ENCODE data around the gene MAD1L1. TPM values are rescaled to one million over a fixed set of nuclear protein-coding genes. Genes with fewer than 3 reads are reported as not detected.
A peak's percentile ranks its signal among the peaks of the same experiment; 100 is the strongest.

The MAD1L1 gene
- total RNA-seq, 2 donors from 2014 or later, result 81.3 to 115 TPM

GRCh38 chr7:1900847-1901246 lies 331.9 kb downstream of the MAD1L1 start:
- DNase-seq, result no peak
- no peak for ATAC-seq
- H3K9me3 ChIP-seq (ENCODE audit: control insufficient read depth, low read length, poor library complexity, severe bottlenecking), result no peaks in the 10 kb centered on the region
- no peaks in the 10 kb centered on the region for H3K36me3 Mint-ChIP-seq (ENCODE audit: low read depth)
- peaks cover 5% of the 10 kb centered on the region for H3K4me1 Mint-ChIP-seq
- H3K4me3 Mint-ChIP-seq, result no peak overlapping the region
- H3K27me3 Mint-ChIP-seq, result no peaks in the 10 kb centered on the region
- no peak overlapping the region for H3K27ac Mint-ChIP-seq

DNA sequence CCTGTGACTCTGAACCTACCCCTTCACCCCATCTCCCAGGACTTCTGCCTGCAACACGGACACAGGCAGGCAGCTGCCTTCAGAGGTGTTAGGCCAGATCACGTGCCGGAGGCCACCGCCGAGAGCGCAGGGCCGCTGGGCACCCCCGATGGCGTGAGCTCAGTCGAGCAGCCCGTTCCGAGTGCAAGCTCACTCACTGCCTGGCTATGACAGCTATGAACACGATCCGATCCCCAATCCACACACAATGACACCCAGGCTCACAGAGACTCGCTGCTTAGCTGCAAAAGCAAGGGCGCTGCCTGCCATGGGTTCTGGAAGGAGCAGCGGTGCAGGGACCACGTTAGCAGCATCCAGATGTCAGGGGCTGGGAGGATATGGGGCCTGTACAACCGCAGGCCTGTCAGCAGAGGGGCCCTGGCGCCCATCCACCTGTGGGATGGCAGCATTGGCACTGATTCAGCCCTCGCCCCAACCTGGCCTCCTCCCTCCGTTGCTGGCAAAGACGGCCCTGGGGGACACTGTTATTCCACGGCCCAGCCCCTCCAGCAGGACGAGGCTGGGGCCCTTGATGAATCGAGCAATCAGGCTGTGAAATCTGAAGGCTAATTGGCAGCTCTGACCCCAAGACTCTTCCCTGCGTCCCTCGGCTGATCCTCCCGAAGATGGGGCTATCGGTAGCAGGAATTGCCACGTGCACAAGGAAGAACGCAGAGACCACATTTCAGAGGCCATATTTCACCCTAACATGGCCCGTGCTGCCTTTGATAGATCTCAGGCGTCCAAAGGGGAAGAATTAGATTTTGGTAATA lies 332.6 kb downstream of the MAD1L1 start:
- H3K27ac Mint-ChIP-seq, result peak overlapping the region; percentile 45
- H3K9me3 ChIP-seq (ENCODE audit: control insufficient read depth, low read length, poor library complexity, severe bottlenecking), result no peaks in the 10 kb centered on the region
- H3K4me1 Mint-ChIP-seq, result peaks cover 5% of the 10 kb centered on the region
- no peaks in the 10 kb centered on the region for H3K27me3 Mint-ChIP-seq
- no peak for DNase-seq
- H3K36me3 Mint-ChIP-seq (ENCODE audit: low read depth), result no peaks in the 10 kb centered on the region
- no peak overlapping the region for H3K4me3 Mint-ChIP-seq
- ATAC-seq, result no peak

DNA sequence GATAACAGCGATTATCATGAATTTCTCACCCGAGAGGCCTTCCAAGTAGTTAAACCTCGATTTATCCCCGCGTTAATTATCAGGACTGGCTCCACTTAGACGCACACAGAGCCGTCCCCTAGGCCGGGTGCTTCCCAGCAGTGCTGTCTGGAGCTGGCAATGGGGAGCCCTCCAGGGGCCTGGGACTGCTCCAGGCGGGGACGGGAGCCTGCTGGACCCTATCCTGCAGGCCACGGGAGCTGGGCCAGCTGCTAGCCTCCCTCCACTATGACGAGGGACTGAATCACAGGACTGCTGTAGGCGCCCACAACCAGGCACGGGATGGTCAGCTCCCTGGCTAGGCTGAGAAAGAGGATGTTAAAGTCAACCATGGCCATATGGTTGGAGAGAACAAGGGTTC lies 333.5 kb downstream of the MAD1L1 start:
- H3K27me3 Mint-ChIP-seq, result no peaks in the 10 kb centered on the region
- H3K4me3 Mint-ChIP-seq, result no peak overlapping the region
- DNase-seq (no peak), ATAC-seq (no peak)
- H3K4me1 Mint-ChIP-seq, result peaks cover 8% of the 10 kb centered on the region
- H3K27ac Mint-ChIP-seq, result no peak overlapping the region
- H3K36me3 Mint-ChIP-seq (ENCODE audit: low read depth), result no peaks in the 10 kb centered on the region
- no peaks in the 10 kb centered on the region for H3K9me3 ChIP-seq (ENCODE audit: control insufficient read depth, low read length, poor library complexity, severe bottlenecking)

DNA sequence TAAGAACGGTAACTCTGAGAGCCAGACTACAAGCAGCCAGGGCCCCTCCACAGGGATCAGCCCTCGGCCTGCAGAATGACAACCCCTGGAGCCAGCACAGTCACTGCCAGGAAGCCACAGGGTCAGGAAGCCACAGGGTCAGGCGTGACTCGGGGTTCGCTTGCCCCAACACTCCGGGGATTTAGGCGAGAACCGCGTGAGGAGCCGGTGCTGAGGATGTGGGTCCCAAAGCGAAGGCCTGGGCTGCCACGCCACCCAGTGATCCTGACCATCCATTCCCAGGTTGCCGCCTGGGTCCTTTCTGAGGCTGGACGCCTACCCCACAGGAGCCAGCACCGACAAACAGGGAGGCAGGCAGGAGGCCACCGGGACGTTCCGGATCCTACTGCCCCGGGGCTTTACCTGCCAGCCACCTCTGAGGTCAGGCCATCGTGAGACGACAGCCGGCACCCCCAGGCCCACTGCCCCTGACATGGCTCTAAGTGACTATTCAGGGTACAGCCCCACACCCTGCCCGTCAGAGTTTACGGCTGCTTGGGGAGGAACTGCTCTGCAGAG lies 334.0 kb downstream of the MAD1L1 start:
- DNase-seq, result no peak
- Mint-ChIP-seq H3K27ac (no peak overlapping the region), H3K4me1 (peaks cover 8% of the 10 kb centered on the region), H3K4me3 (no peak overlapping the region), H3K27me3 (no peaks in the 10 kb centered on the region), H3K36me3 (ENCODE audit: low read depth) (no peaks in the 10 kb centered on the region)
- ATAC-seq, result no peak
- no peaks in the 10 kb centered on the region for H3K9me3 ChIP-seq (ENCODE audit: control insufficient read depth, low read length, poor library complexity, severe bottlenecking)

GRCh38 chr7:1897861-1898627 lies 334.7 kb downstream of the MAD1L1 start:
- H3K36me3 Mint-ChIP-seq (ENCODE audit: low read depth), result no peaks in the 10 kb centered on the region
- ATAC-seq (no peak), DNase-seq (no peak)
- H3K9me3 ChIP-seq (ENCODE audit: control insufficient read depth, low read length, poor library complexity, severe bottlenecking), result no peaks in the 10 kb centered on the region
- H3K4me1 Mint-ChIP-seq, result peaks cover 8% of the 10 kb centered on the region
- no peaks in the 10 kb centered on the region for H3K27me3 Mint-ChIP-seq
- no peak overlapping the region for H3K27ac Mint-ChIP-seq
- H3K4me3 Mint-ChIP-seq, result no peak overlapping the region

DNA sequence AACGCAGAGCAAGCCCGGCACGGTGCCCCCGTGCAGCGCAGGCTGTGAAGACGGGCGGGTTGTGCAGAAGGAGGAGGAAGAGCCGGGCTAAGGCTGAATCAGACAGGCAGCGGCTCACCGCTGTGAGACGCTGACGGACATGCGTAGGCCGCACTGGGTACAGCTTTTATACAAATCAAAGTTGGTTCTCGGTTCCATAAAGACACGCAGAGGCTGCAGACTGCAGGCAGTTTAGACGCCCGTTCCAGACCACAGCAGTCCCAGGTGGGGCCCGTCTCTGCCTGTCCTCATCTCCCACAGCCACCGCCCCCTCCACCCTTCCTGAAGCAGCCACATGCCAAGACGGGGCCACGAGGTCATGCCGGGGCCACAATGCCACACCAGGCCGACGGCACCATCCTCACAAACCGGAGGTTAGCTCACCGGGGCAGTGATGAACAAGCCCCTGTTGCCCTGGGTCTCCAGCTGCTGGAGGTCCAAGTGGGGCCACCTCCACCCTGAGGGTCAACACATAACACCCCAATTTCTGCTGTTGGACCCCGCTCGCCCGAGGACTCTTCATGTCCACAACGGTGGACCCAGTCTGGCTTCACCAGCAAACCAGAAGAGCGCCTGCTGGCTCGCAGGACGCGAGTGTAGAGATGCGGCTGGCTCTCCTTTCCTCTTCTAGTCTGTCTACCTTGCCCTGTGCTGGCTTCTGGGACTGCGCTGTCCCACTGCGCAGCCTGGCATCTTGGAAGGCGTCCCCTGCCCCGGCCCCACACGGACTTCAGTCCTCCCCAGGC lies 335.5 kb downstream of the MAD1L1 start:
- peaks cover 8% of the 10 kb centered on the region for H3K4me1 Mint-ChIP-seq
- ATAC-seq (no peak), DNase-seq (no peak)
- H3K36me3 Mint-ChIP-seq (ENCODE audit: low read depth), result no peaks in the 10 kb centered on the region
- H3K27me3 Mint-ChIP-seq, result no peaks in the 10 kb centered on the region
- H3K4me3 Mint-ChIP-seq, result no peak overlapping the region
- no peak overlapping the region for H3K27ac Mint-ChIP-seq
- no peaks in the 10 kb centered on the region for H3K9me3 ChIP-seq (ENCODE audit: control insufficient read depth, low read length, poor library complexity, severe bottlenecking)

- H3K9me3 ChIP-seq (ENCODE audit: control insufficient read depth, low read length, poor library complexity, severe bottlenecking), result no peaks in the 10 kb centered on the region
- ATAC-seq (no peak), DNase-seq (no peak)
- Mint-ChIP-seq H3K4me1 (peaks cover 10% of the 10 kb centered on the region), H3K27me3 (no peaks in the 10 kb centered on the region), H3K27ac (no peak overlapping the region), H3K36me3 (ENCODE audit: low read depth) (no peaks in the 10 kb centered on the region), H3K4me3 (no peak overlapping the region)
These were observed 336.9 kb downstream of the MAD1L1 start for GRCh38 chr7:1895664-1896515.

GRCh38 chr7:1894906-1895663 lies 337.7 kb downstream of the MAD1L1 start:
- Mint-ChIP-seq H3K27me3 (no peaks in the 10 kb centered on the region), H3K4me3 (no peak overlapping the region), H3K27ac (no peak overlapping the region), H3K36me3 (ENCODE audit: low read depth) (no peaks in the 10 kb centered on the region), H3K4me1 (peaks cover 12% of the 10 kb centered on the region)
- no peaks in the 10 kb centered on the region for H3K9me3 ChIP-seq (ENCODE audit: control insufficient read depth, low read length, poor library complexity, severe bottlenecking)
- no peak for ATAC-seq
- no peak for DNase-seq

GRCh38 chr7:1894313-1894900 lies 338.3 kb downstream of the MAD1L1 start:
- ATAC-seq, result no peak

DNA sequence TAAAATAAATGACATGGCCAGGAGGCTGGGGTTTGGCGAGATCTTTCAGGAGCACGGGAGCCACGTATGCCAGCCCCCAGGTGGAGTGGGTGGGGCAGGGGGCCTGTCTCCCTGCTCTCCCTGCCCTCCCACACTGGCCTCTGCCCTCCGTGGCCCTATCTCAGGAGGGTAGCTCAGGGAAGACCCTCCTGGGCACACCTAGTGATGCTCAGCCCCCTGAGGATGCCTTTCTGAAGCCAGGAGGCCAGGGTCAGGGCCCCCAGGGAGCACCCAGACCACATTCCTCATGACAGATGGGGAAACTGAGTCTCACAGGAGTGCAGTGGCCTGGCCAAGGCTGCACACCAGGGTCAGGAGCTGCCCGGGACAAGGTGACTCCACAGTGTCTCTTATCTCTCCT lies 339.3 kb downstream of the MAD1L1 start:
- Mint-ChIP-seq H3K4me3 (peak overlapping the region; percentile 39), H3K27me3 (no peaks in the 10 kb centered on the region), H3K36me3 (ENCODE audit: low read depth) (no peaks in the 10 kb centered on the region), H3K27ac (no peak overlapping the region), H3K4me1 (peaks cover 14% of the 10 kb centered on the region)
- DNase-seq, result no peak
- ATAC-seq, result no peak
- no peaks in the 10 kb centered on the region for H3K9me3 ChIP-seq (ENCODE audit: control insufficient read depth, low read length, poor library complexity, severe bottlenecking)

More at GRCh38 chr7:1894313-1894900, 338.3 kb downstream of the MAD1L1 start:
- no peaks in the 10 kb centered on the region for H3K36me3 Mint-ChIP-seq (ENCODE audit: low read depth)
- H3K27ac Mint-ChIP-seq, result no peak overlapping the region
- no peak for DNase-seq
- H3K4me1 Mint-ChIP-seq, result peaks cover 12% of the 10 kb centered on the region
- no peaks in the 10 kb centered on the region for H3K27me3 Mint-ChIP-seq
- no peaks in the 10 kb centered on the region for H3K9me3 ChIP-seq (ENCODE audit: control insufficient read depth, low read length, poor library complexity, severe bottlenecking)
- no peak overlapping the region for H3K4me3 Mint-ChIP-seq

GRCh38 chr7:1893036-1893435 lies 339.7 kb downstream of the MAD1L1 start:
- peaks cover 2% of the 10 kb centered on the region for H3K36me3 Mint-ChIP-seq (ENCODE audit: low read depth)
- H3K9me3 ChIP-seq (ENCODE audit: control insufficient read depth, low read length, poor library complexity, severe bottlenecking), result no peaks in the 10 kb centered on the region
- H3K4me1 Mint-ChIP-seq, result peaks cover 14% of the 10 kb centered on the region
- ATAC-seq, result no peak
- no peak overlapping the region for H3K27ac Mint-ChIP-seq
- DNase-seq, result no peak
- H3K27me3 Mint-ChIP-seq, result no peaks in the 10 kb centered on the region
- peak overlapping the region; percentile 39 for H3K4me3 Mint-ChIP-seq

All from T-helper 17 cell (primary cell).